NB4 (cell line): ENCODE data around the gene SLC22A2.

Source experiments
- DNase-seq: peaks from one replicate; pipeline ENCODE4 v3.0.0; 2010; ENCODE audit warnings: low read depth
- H3K4me3 ChIP-seq: one replicate; pipeline ENCODE4 v1.5.1; 2011; ENCODE audit warnings: mild to moderate bottlenecking, low read depth, low read length, moderate library complexity
- CTCF ChIP-seq: IDR thresholded peaks from one replicate; pipeline ENCODE4 v1.5.1; 2012; ENCODE audit warnings: low read depth, low read length
- MAX ChIP-seq: IDR thresholded peaks from 2 replicates; pipeline ENCODE4 v1.6.1; 2011; ENCODE audit warnings: low read depth, low read length
- MYC ChIP-seq: IDR thresholded peaks from 2 replicates; pipeline ENCODE4 v1.6.1; 2011; ENCODE audit warnings: low read depth, low read length
- POLR2A ChIP-seq: IDR thresholded peaks from 2 replicates; pipeline ENCODE4 v1.6.1; 2011; ENCODE audit warnings: mild to moderate bottlenecking; ENCODE audit not compliant: insufficient read length; ENCODE audit errors: extremely low read depth

The SLC22A2 gene

GRCh38 chr6:160265869-160266476 lies 7.4 kb upstream of the SLC22A2 start:
- TF ChIP-seq MYC (no peak), MAX (no peak)
- no peak for DNase-seq
- H3K4me3 ChIP-seq: no peak overlapping the region

- TF ChIP-seq MYC (no peak), MAX (no peak), CTCF (no peak), POLR2A (no peak)
- H3K4me3 ChIP-seq: no peak overlapping the region
- no peak for DNase-seq
These were observed 5.5 kb upstream of the SLC22A2 start for GRCh38 chr6:160264061-160264612.

- TF ChIP-seq MYC: no peak
- TF ChIP-seq MAX: no peak
- TF ChIP-seq CTCF: no peak
- TF ChIP-seq POLR2A: no peak
- H3K4me3 ChIP-seq: no peak overlapping the region
- DNase-seq: no peak
These were observed 4.7 kb upstream of the SLC22A2 start for GRCh38 chr6:160263196-160263939.

- H3K4me3 ChIP-seq: no peak overlapping the region
- no peak for TF ChIP-seq POLR2A
- no peak for TF ChIP-seq CTCF
- DNase-seq: peak; percentile 29
These were observed 3.5 kb upstream of the SLC22A2 start for GRCh38 chr6:160261991-160262680.

- DNase-seq: no peak
- TF ChIP-seq POLR2A (no peak), MYC (no peak), CTCF (no peak), MAX (no peak)
- no peak overlapping the region for H3K4me3 ChIP-seq
These were observed 2.3 kb upstream of the SLC22A2 start for GRCh38 chr6:160260803-160261450.
